ENCODE measurements around the gene L2HGDH. TPM values are rescaled to one million over a fixed set of nuclear protein-coding genes. Genes with fewer than 3 reads are reported as not detected.

The L2HGDH gene
- polyA plus RNA-seq, 2 of the 4 experiments (the other 2 are of a cell fraction): 14.5 to 18.1 TPM

- Histone ChIP-seq H3K4me1 (no peaks in the 10 kb centered on the region), H3K4me3 (no peak overlapping the region), H3K4me2 (no peak overlapping the region), H3K27ac (no peak overlapping the region), H3K9me3 (no peaks in the 10 kb centered on the region)
- ATAC-seq (no peak), DNase-seq (ENCODE audit: low read depth in 1 of 2, low spot score in 1 of 2) (no peak), FAIRE-seq (no peak)
- ChIA-PET CTCF (interaction anchor here (0.9 kb wide), 1 partner anchor 9 kb away, joined by 4 read pairs; no protein-coding TSS in a partner anchor), POLR2A (no interaction called here)
- 89% methylated on average over 6 of the region's 6 CpGs for WGBS (ENCODE audit: missing lambda C conversion rate)
- TF ChIP-seq HMGXB4 (CRISPR knock-in tag; IDR thresholded peaks at IDR 0.05; ENCODE audit: borderline replicate concordance): no peak
- TF ChIP-seq KDM5A (IDR thresholded peaks at IDR 0.05): no peak
- no peak for TF ChIP-seq HEYL (CRISPR knock-in tag; IDR thresholded peaks at IDR 0.05)
- TF ChIP-seq MAZ (IDR thresholded peaks at IDR 0.05; ENCODE audit: borderline replicate concordance, low read depth, low read length): no peak
- no peak for TF ChIP-seq RAD21 (conservative IDR thresholded peaks at IDR 0.05 in 1 of 2, IDR thresholded peaks at IDR 0.05 in 1 of 2)
- TF ChIP-seq CEBPB (IDR thresholded peaks at IDR 0.05): no peak
- TF ChIP-seq MYC (IDR thresholded peaks at IDR 0.05; ENCODE audit: borderline replicate concordance, low read length): no peak
- TF ChIP-seq RARB (CRISPR knock-in tag; IDR thresholded peaks at IDR 0.05): no peak
- no peak for TF ChIP-seq HOXB5 (CRISPR knock-in tag; IDR thresholded peaks at IDR 0.05)
- no peak for TF ChIP-seq CTCF (IDR thresholded peaks at IDR 0.05)
- TF ChIP-seq RNF2 (IDR thresholded peaks at IDR 0.05; ENCODE audit: borderline replicate concordance, low read depth): no peak
- TF ChIP-seq USF2 (IDR thresholded peaks at IDR 0.05): no peak
- TF ChIP-seq REST (IDR thresholded peaks at IDR 0.05): no peak
- no peak for TF ChIP-seq RFX5 (IDR thresholded peaks at IDR 0.05)
- no peak for TF ChIP-seq NFE2L2 (conservative IDR thresholded peaks at IDR 0.05; ENCODE audit: low read length)
- TF ChIP-seq ZNF302 (CRISPR knock-in tag; IDR thresholded peaks at IDR 0.05): no peak
- no peak for TF ChIP-seq SMC3 (IDR thresholded peaks at IDR 0.05)
- TF ChIP-seq MAFK (IDR thresholded peaks at IDR 0.05; ENCODE audit: partially characterized antibody): no peak
- TF ChIP-seq NPAS2 (CRISPR knock-in tag; IDR thresholded peaks at IDR 0.05; ENCODE audit: borderline replicate concordance): no peak
These were observed 41.1 kb downstream of the L2HGDH start for GRCh38 chr14:50270932-50271331.

- ChIA-PET POLR2A (no interaction called here), CTCF (no interaction called here)
- Histone ChIP-seq H3K27ac (no peak overlapping the region), H3K4me2 (no peak overlapping the region), H3K9me3 (no peaks in the 10 kb centered on the region), H3K4me3 (no peak overlapping the region), H3K4me1 (no peaks in the 10 kb centered on the region)
- ATAC-seq (no peak), FAIRE-seq (no peak), DNase-seq (ENCODE audit: low read depth in 1 of 2, low spot score in 1 of 2) (no peak)
- TF ChIP-seq TP53 (CRISPR knock-in tag; IDR thresholded peaks at IDR 0.05) (no peak), MAZ (IDR thresholded peaks at IDR 0.05; ENCODE audit: borderline replicate concordance, low read depth, low read length) (no peak), HMGXB4 (CRISPR knock-in tag; IDR thresholded peaks at IDR 0.05; ENCODE audit: borderline replicate concordance) (no peak), RAD21 (conservative IDR thresholded peaks at IDR 0.05 in 1 of 2, IDR thresholded peaks at IDR 0.05 in 1 of 2) (no peak), JUNB (IDR thresholded peaks at IDR 0.05) (no peak), HOXB13 (CRISPR knock-in tag; IDR thresholded peaks at IDR 0.05; ENCODE audit: low read depth) (no peak), ATOH8 (CRISPR knock-in tag; IDR thresholded peaks at IDR 0.05; ENCODE audit: low read depth) (no peak), SMC3 (IDR thresholded peaks at IDR 0.05) (no peak), EHMT2 (IDR thresholded peaks at IDR 0.05; ENCODE audit: low read depth) (no peak), RNF2 (IDR thresholded peaks at IDR 0.05; ENCODE audit: borderline replicate concordance, low read depth) (no peak)
These were observed 47.0 kb downstream of the L2HGDH start for GRCh38 chr14:50265029-50265428.
